Endodermal cell (in vitro differentiated cells): ENCODE results near the gene AOPEP. TPM values are rescaled to one million over a fixed set of nuclear protein-coding genes. Genes with fewer than 3 reads are reported as not detected.
"Not testable (repeated sequence)": the region's sequence is repeated elsewhere in the genome, so short reads cannot be mapped to it uniquely, and the experiment has no call there.

Experiments
- DNase-seq: peaks from one replicate; pipeline ENCODE4 v3.0.0-alpha.2; 2017
- H3K27ac ChIP-seq: 2 replicates; pipeline ENCODE4 v1.5.1; 2013; ENCODE audit warnings: mild to moderate bottlenecking, low read depth, low read length, moderate library complexity
- H3K27me3 ChIP-seq: 2 replicates; pipeline ENCODE4 v1.6.1; 2013; ENCODE audit warnings: mild to moderate bottlenecking, low read length, moderate library complexity; ENCODE audit not compliant: insufficient read depth, control insufficient read depth, poor library complexity, severe bottlenecking
- H3K36me3 ChIP-seq: 2 replicates; pipeline ENCODE4 v1.7.0; 2013; ENCODE audit warnings: mild to moderate bottlenecking, low read length, moderate library complexity; ENCODE audit not compliant: control insufficient read depth, insufficient read depth
- H3K4me1 ChIP-seq: one replicate; pipeline ENCODE4 v1.7.0; 2013; ENCODE audit warnings: low read length; ENCODE audit not compliant: control insufficient read depth, insufficient read depth
- H3K4me3 ChIP-seq: 2 replicates; pipeline ENCODE4 v1.5.1; 2013; ENCODE audit warnings: mild to moderate bottlenecking, low read length, moderate library complexity
- H3K9ac ChIP-seq: 2 replicates; pipeline ENCODE4 v1.6.1; 2013; ENCODE audit warnings: mild to moderate bottlenecking, low read length, moderate library complexity; ENCODE audit not compliant: poor library complexity, severe bottlenecking; ENCODE audit errors: extremely low read depth
- H3K9me3 ChIP-seq: 2 replicates; pipeline ENCODE4 v1.6.1; 2013; ENCODE audit warnings: mild to moderate bottlenecking, low read length, moderate library complexity; ENCODE audit not compliant: control insufficient read depth
- H3K27ac Mint-ChIP-seq: 2 replicates; pipeline ENCODE4 v1.8.0; 2020; ENCODE audit warnings: mixed read lengths
- H3K27me3 Mint-ChIP-seq: 2 replicates; pipeline ENCODE4 v1.8.0; 2021; ENCODE audit warnings: mild to moderate bottlenecking, mixed read lengths; ENCODE audit not compliant: insufficient read depth
- H3K36me3 Mint-ChIP-seq: 2 replicates; pipeline ENCODE4 v1.8.0; 2020; ENCODE audit warnings: low read depth, mixed read lengths
- H3K4me1 Mint-ChIP-seq: 2 replicates; pipeline ENCODE4 v1.8.0; 2020; ENCODE audit warnings: mixed read lengths
- H3K4me3 Mint-ChIP-seq: 2 replicates; pipeline ENCODE4 v1.8.0; 2020; ENCODE audit warnings: mild to moderate bottlenecking, moderate library complexity, mixed read lengths
- H3K9me3 Mint-ChIP-seq: 2 replicates; pipeline ENCODE4 v1.8.0; 2020; ENCODE audit warnings: mild to moderate bottlenecking, mixed read lengths
- CTCF ChIP-seq: fragments of 200-600 bp; sonication (generic); conservative IDR thresholded peaks from 2 replicates; pipeline ENCODE4 v1.5.0; 2021; ENCODE audit warnings: antibody characterized with exemption, mild to moderate bottlenecking
- WGBS, 2 experiments: methylation state at CpG; one replicate each; pipeline versions ENCODE4 v1.1.5 to v1.1.7; 2013; ENCODE audit warnings: missing lambda C conversion rate in 2 of 2, mixed read lengths in 1 of 2; ENCODE audit not compliant: insufficient coverage in 1 of 2, insufficient read length in 1 of 2; 5-methylcytosine and 5-hydroxymethylcytosine counted together
- total RNA-seq, 2 donors: library from RNA; stranded (reverse); fragmentation: NEBNext Ultra II Directional in 1 of 2; extraction: Animal tissue kit (Norgen Biotek cat#: 25700) in 1 of 2; gene quantifications; 2 replicates in 1 of 2; 3 replicates in 1 of 2; pipeline ENCODE4 v1.2.1, GENCODE V29; 2021

AOPEP gene
- total RNA-seq, 2 donors from 2014 or later, result 23.4 to 33.7 TPM

- no peak overlapping the region for H3K27ac ChIP-seq
- no peaks in the 10 kb centered on the region for H3K4me1 ChIP-seq
- 90% methylated on average over 2 of the region's 3 CpGs; no CpG with 5 or more reads in 1 of the 2 experiments for WGBS, 2 experiments
- TF ChIP-seq CTCF, result no peak
- Mint-ChIP-seq H3K9me3 (peaks cover 12% of the 10 kb centered on the region), H3K36me3 (peaks cover 26% of the 10 kb centered on the region), H3K27me3 (peaks cover 12% of the 10 kb centered on the region), H3K27ac (no peak overlapping the region), H3K4me3 (no peak overlapping the region), H3K4me1 (peaks cover 47% of the 10 kb centered on the region)
- H3K36me3 ChIP-seq, result peaks cover 7% of the 10 kb centered on the region
- no peaks in the 10 kb centered on the region for H3K27me3 ChIP-seq
- DNase-seq, result peak; percentile 30
- H3K9ac ChIP-seq, result no peak overlapping the region
- peaks cover 9% of the 10 kb centered on the region for H3K9me3 ChIP-seq
- H3K4me3 ChIP-seq, result no peak overlapping the region
Measured at GRCh38 chr9:94826644-94827410, 100.3 kb downstream of the AOPEP start.

GRCh38 chr9:94827584-94828304 is 101.2 kb downstream of the AOPEP start:
- no peak overlapping the region for H3K4me3 ChIP-seq
- H3K9ac ChIP-seq, result no peak overlapping the region
- H3K9me3 Mint-ChIP-seq, result peaks cover 12% of the 10 kb centered on the region
- H3K4me1 Mint-ChIP-seq, result peaks cover 38% of the 10 kb centered on the region
- WGBS, 2 experiments, result 85 to 92% methylated on average over 3 to 8 of the region's 8 CpGs
- peaks cover 27% of the 10 kb centered on the region for H3K36me3 Mint-ChIP-seq
- H3K27ac ChIP-seq, result no peak overlapping the region
- no peaks in the 10 kb centered on the region for H3K4me1 ChIP-seq
- peaks cover 9% of the 10 kb centered on the region for H3K9me3 ChIP-seq
- peaks cover 12% of the 10 kb centered on the region for H3K27me3 Mint-ChIP-seq
- DNase-seq, result peak; percentile 7
- H3K4me3 Mint-ChIP-seq, result no peak overlapping the region
- TF ChIP-seq CTCF, result no peak
- H3K36me3 ChIP-seq, result peaks cover 5% of the 10 kb centered on the region
- H3K27ac Mint-ChIP-seq, result no peak overlapping the region
- H3K27me3 ChIP-seq, result no peaks in the 10 kb centered on the region

DNA sequence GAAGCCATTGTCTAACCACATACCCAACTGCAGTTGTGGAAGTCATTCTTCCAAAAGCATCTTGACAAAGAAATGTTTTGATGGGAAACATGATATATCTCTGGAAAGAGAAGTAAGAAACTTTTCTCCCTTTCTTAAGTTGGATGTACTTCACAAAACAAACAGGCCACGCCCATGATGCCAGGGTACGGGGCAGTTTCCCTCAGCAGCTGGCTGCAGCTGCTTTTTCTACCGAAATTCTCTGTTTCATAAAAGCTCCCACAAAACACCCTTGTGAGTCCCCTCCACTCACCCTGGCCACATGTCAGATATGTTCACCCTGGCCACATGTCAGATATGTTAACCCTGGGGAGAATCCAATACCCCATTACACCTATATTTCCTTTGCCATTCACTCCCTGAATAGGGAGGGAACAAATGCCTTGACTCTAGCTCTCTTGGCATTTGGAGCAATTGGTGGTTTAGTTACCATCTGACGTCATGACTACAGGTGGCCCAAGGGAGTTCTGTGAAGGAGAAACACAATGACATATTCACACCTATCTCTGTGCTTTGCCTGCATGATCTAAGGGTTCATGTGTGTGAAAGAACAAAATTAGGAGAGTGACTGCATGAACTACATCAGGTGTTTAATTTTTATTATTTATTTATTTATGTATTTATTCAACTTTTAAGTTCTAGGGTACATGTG is 103.0 kb downstream of the AOPEP start:
- Histone ChIP-seq H3K27ac (no peak overlapping the region), H3K9me3 (peaks cover 9% of the 10 kb centered on the region), H3K4me3 (no peak overlapping the region), H3K4me1 (no peaks in the 10 kb centered on the region), H3K36me3 (no peaks in the 10 kb centered on the region), H3K27me3 (no peaks in the 10 kb centered on the region), H3K9ac (no peak overlapping the region)
- H3K4me1 Mint-ChIP-seq, result peaks cover 31% of the 10 kb centered on the region
- H3K27me3 Mint-ChIP-seq, result peaks cover 7% of the 10 kb centered on the region
- peaks cover 12% of the 10 kb centered on the region for H3K9me3 Mint-ChIP-seq
- peaks cover 29% of the 10 kb centered on the region for H3K36me3 Mint-ChIP-seq
- DNase-seq, result peak; percentile 19
- no peak for TF ChIP-seq CTCF
- 96 to 100% methylated on average over 2 to 4 of the region's 4 CpGs for WGBS, 2 experiments
- no peak overlapping the region for H3K27ac Mint-ChIP-seq
- no peak overlapping the region for H3K4me3 Mint-ChIP-seq

DNA sequence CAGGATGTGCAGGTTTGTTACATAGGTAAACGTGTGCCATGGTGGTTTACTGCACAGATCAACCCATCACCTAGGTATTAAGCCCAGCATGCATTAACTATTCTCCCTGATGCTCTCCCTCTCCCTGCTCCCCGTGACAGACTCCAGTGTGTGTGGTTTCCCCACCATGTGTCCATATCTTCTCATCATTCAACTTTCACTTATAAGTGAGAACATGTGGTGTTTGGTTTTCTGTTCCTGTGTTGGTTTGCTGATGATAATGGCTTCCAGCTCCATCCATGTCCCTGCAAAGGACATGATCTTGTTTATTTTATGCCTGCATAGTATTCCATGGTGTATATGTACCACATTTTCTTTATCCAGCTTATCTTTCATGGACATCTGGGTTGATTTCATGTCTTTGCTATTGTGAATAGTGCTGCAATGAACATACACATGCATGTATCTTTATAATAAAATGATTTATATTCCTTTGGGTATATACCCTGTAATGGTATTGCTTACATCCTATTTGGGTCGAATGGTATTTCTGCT is 103.6 kb downstream of the AOPEP start:
- not testable (repeated sequence) for H3K27ac Mint-ChIP-seq, H3K4me3 ChIP-seq, H3K9me3 ChIP-seq, H3K4me3 Mint-ChIP-seq, H3K4me1 ChIP-seq, H3K9ac ChIP-seq, DNase-seq, H3K36me3 ChIP-seq, H3K27me3 ChIP-seq, H3K27me3 Mint-ChIP-seq, H3K27ac ChIP-seq
- peaks cover 29% of the 10 kb centered on the region for H3K36me3 Mint-ChIP-seq
- peaks cover 25% of the 10 kb centered on the region for H3K4me1 Mint-ChIP-seq
- H3K9me3 Mint-ChIP-seq, result peaks cover 12% of the 10 kb centered on the region
- 0 to 64% methylated on average over 1 to 3 of the region's 3 CpGs for WGBS, 2 experiments
